Activated T-helper 2 cell treated with anti-CD3 and anti-CD28 coated beads, Interferon-gamma antibody, Interleukin-2, Interleukin-4, amounts not matched to agents 10 μg/mL and 5 μg/mL and 100 μg/mL, durations not matched to agents 14 hours and 24 hours and 36 hours (primary cell): ENCODE results near the gene CTBS. TPM values are rescaled to one million over a fixed set of nuclear protein-coding genes. Genes with fewer than 3 reads are reported as not detected.

ENCODE experiments used
- total RNA-seq: library from RNA; stranded (reverse); gene quantifications from 2 replicates; pipeline ENCODE4 v1.2.3, GENCODE V29; 2022

Gene CTBS
- total RNA-seq, 1 donor from 2014 or later, result 14.1 TPM

Other genes with a start within 250 kb of the CTBS start
- not detected in 2 replicates for gene DNASE2B, start 176.0 kb downstream of the CTBS start, total RNA-seq
- 58.9 and 62.7 TPM in 2 replicates for gene RPF1, start 95.2 kb downstream of the CTBS start, total RNA-seq
- gene SPATA1, start 68.1 kb downstream of the CTBS start, total RNA-seq, result 1.4 and 1.5 TPM in 2 replicates
- gene GNG5, start 67.9 kb downstream of the CTBS start, total RNA-seq, result 118 and 126 TPM in 2 replicates
- 12.1 and 13.0 TPM in 2 replicates for gene SSX2IP, start 116.0 kb upstream of the CTBS start, total RNA-seq